Neuron (in vitro differentiated cells): Measurements from ENCODE around the gene FBXO44.

Experiments used
- H2AFZ ChIP-seq: one replicate; pipeline ENCODE4 v1.6.1; 2013; ENCODE audit warnings: low read depth, mild to moderate bottlenecking, inconsistent platforms, low read length, moderate library complexity
- H3K27me3 ChIP-seq: one replicate; pipeline ENCODE4 v1.6.1; 2013; ENCODE audit warnings: low read length; ENCODE audit not compliant: insufficient read depth
- H3K36me3 ChIP-seq: one replicate; pipeline ENCODE4 v1.6.1; 2013; ENCODE audit warnings: low read length; ENCODE audit not compliant: insufficient read depth
- H3K4me1 ChIP-seq: one replicate; pipeline ENCODE4 v1.6.1; 2013; ENCODE audit warnings: low read length; ENCODE audit not compliant: insufficient read depth
- H3K4me3 ChIP-seq: 2 replicates; pipeline ENCODE4 v1.5.1; 2013; ENCODE audit warnings: mild to moderate bottlenecking, low read length, moderate library complexity
- H3K9me3 ChIP-seq: one replicate; pipeline ENCODE4 v1.6.1; 2013; ENCODE audit warnings: low read length

FBXO44 gene

DNA sequence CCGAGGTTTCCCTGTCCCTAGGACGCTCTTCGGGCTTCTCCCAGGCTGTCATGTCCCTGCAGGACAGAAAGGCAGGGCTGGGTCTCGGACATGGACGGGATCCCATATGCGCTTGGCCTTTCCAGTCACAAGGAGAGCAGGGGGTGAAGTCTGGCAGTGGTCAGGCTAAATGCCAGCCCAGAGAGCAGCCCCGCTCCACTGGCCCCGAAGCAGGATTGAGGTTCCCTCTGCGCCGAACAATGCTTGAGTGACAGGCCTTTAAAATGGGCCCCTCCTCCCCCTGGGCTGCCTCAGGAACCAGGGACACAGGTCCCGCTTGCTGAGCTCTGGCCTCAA is 49.5 kb downstream of the FBXO44 start:
- peaks cover 29% of the 10 kb centered on the region for H3K36me3 ChIP-seq
- H2AFZ ChIP-seq = no peak overlapping the region
- no peaks in the 10 kb centered on the region for H3K27me3 ChIP-seq
- no peak overlapping the region for H3K4me3 ChIP-seq
- H3K4me1 ChIP-seq = peaks cover 53% of the 10 kb centered on the region
- no peaks in the 10 kb centered on the region for H3K9me3 ChIP-seq

DNA sequence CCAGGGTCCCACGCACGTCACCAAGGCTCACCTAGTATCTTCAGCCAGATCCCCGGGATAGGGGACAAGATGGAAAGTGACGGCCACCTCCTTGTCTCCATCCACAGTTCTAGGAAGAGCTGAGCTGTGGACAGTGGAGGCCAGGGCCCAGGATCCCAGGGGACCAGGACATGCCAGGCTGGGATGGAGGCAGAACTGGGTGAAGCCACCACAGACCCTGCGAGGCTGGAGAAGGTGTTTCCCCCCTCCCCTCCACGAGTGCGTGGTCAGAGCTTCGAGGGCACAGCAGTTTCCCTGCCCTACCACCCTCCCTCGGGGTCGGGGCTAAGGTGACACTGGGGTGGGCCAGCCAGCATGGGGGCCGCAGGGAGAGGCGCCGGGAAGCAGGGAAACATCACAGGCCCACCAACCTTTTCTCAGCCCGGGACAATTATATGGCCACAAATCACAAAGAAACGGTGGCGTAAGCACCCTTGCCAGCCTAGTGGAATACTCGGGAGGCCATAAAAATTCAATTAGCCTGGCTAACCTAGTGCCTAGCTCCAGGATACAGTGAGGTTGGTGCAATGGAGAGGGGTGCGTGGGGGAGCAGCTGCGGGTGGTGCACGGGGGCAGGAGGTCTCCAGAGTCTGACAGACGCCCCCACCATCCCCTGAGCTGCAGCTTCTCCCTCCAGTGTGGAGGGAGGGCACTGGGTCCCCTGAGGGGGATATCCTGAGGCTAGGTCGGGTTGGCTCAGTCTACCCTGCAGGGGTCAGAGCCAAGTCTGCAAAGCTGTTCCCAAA is 50.2 kb downstream of the FBXO44 start:
- H3K36me3 ChIP-seq = peaks cover 34% of the 10 kb centered on the region
- no peak overlapping the region for H2AFZ ChIP-seq
- H3K9me3 ChIP-seq = no peaks in the 10 kb centered on the region
- H3K4me1 ChIP-seq = peaks cover 53% of the 10 kb centered on the region
- H3K4me3 ChIP-seq = no peak overlapping the region
- no peaks in the 10 kb centered on the region for H3K27me3 ChIP-seq

DNA sequence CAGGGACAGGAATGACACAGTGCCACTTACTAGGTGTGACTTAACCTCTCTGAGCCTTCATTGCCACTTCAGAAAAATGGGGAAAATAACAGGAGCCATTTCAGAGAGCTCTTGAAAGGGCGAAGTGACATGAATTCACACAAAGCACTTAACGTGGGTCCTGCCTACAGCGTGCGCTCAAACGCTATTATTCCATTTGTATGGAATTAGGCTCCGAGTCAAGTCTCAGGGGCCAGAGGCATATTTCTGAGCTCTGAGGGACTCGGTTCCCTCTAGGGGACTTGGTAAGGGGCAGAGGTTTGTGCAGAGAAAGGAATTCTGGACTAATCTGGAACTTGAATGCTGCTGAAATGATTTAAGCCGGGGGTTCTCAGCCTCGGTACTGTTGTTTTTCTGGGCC is 50.9 kb downstream of the FBXO44 start:
- H3K4me3 ChIP-seq = no peak overlapping the region
- H3K36me3 ChIP-seq = peaks cover 39% of the 10 kb centered on the region
- no peaks in the 10 kb centered on the region for H3K9me3 ChIP-seq
- peaks cover 52% of the 10 kb centered on the region for H3K4me1 ChIP-seq
- no peak overlapping the region for H2AFZ ChIP-seq
- no peaks in the 10 kb centered on the region for H3K27me3 ChIP-seq

DNA sequence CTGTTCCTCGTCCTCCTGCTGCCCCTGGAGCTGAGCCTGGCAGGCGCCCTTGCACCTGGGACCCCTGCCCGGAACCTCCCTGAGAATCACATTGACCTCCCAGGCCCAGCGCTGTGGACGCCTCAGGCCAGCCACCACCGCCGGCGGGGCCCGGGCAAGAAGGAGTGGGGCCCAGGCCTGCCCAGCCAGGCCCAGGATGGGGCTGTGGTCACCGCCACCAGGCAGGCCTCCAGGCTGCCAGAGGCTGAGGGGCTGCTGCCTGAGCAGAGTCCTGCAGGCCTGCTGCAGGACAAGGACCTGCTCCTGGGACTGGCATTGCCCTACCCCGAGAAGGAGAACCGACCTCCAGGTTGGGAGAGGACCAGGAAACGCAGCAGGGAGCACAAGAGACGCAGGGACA is 51.6 kb downstream of the FBXO44 start:
- H3K4me1 ChIP-seq = peaks cover 45% of the 10 kb centered on the region

DNA sequence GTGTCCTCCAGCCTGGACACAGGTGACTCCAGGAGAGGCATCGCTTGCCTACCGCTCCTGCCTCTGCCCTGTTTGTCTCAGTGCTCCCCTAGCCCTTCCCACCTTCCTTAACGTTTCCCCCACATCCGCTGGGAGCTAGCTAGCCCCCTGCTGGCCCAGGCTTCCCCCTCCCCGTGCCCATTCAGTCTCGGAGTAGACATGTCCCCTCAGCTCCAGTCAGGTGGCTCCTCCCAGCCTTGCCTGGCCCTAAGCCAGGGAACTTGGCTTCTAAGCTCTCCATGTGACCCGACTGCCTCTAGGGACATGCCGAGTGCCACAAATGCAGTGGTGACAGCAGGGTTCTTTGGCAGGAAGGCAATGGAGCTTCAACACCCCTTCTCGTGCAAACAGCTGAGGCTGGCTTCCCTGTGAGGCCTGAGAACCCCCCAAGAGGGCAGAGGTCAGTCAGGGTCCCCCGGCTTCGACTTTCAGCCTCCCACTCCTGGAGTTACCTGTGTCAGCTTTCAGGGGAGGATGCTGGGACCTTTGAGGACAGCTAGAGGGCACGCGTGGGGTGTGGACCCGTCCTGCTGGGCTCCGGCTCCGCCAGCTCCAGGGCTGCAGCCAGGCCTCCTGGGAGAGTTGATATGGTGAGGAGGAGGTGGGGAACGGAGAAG is 53.1 kb downstream of the FBXO44 start:
- H3K36me3 ChIP-seq = peaks cover 47% of the 10 kb centered on the region
- no peaks in the 10 kb centered on the region for H3K27me3 ChIP-seq

More for the DNA sequence above, 51.6 kb downstream of the FBXO44 start:
- Histone ChIP-seq H3K27me3 (no peaks in the 10 kb centered on the region), H3K9me3 (no peaks in the 10 kb centered on the region), H3K36me3 (peaks cover 42% of the 10 kb centered on the region), H2AFZ (no peak overlapping the region), H3K4me3 (no peak overlapping the region)

DNA sequence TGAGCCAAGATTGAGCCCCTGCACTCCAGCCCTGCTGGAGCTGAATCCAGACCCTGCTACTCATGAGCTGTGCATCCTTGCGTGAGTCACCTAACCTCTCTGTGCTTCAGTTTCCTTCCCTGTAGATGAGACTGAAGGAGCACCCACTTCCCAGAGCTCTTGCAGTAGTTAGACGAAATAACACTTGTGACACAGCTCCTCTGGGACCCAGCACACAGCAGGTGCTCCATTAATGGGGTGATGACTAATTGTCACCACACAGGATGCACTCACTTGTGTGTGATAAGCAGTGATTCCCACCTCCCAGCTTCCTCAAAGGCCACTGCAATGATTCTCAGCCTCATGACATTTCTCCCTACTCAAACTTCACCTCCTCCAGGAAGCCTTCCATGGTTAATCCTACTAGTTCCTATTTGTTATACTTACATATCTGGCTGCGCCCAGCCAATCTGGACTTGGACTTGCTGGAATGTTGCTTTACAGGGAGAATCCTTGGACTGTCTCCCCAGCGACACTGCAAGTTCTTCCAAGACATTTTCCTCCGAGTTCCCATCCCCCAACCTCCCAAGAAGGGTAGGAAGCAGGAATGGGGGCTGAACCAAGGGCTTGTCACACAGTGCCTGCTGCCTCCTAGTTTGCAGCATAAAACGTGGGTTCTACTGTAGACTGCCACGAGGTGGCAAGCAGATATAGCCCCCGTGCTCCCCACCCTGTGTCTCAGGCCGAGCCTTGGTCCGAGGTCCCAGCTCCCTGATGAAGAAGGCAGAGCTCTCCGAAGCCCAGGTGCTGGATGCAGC is 54.1 kb downstream of the FBXO44 start:
- no peak overlapping the region for H3K4me3 ChIP-seq
- H3K4me1 ChIP-seq = peaks cover 23% of the 10 kb centered on the region
- peaks cover 53% of the 10 kb centered on the region for H3K36me3 ChIP-seq
- H3K27me3 ChIP-seq = no peaks in the 10 kb centered on the region
- no peak overlapping the region for H2AFZ ChIP-seq
- H3K9me3 ChIP-seq = no peaks in the 10 kb centered on the region

More for the DNA sequence above, 53.1 kb downstream of the FBXO44 start:
- peaks cover 33% of the 10 kb centered on the region for H3K4me1 ChIP-seq
- H2AFZ ChIP-seq = no peak overlapping the region
- H3K4me3 ChIP-seq = no peak overlapping the region
- no peaks in the 10 kb centered on the region for H3K9me3 ChIP-seq

DNA sequence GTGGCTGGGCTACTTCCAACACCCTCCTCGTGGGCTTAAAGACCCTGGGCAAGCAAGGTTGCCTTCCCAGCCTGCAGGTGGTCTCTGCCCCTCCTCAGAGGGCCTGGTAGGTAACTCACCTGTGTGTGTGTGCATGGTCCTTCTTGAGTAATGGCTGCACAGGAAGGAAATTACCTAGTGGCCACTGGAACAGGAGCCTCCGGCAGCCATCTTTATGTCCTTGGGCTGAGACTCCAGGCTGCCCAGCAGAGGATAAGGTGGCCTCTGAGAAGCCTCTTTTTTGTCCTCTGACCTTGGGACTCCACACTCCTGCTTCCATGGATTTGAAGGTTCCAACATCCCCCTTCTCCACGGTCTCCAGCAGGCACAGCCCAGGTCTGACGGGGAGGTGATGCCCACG is 56.8 kb downstream of the FBXO44 start:
- Histone ChIP-seq H2AFZ (no peak overlapping the region), H3K36me3 (peaks cover 75% of the 10 kb centered on the region), H3K4me1 (no peaks in the 10 kb centered on the region), H3K9me3 (no peaks in the 10 kb centered on the region), H3K4me3 (no peak overlapping the region), H3K27me3 (no peaks in the 10 kb centered on the region)

DNA sequence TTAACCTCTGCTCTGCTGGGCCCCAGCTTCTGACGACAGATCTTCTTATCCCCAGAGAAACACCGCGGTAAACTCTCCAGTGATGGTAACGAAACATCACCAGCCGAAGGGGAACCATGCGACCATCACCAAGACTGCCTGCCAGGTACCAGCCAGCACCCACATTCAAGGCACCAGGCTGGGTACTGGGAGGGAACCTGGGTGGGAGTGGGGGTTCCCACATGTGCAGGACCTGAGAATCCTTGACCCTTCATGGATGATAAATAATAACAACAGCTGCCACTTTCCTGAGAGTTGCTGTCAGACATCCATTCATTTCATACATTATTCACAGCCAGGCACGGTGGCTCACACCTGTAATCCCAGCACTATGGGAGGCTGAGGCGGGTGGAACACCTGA is 57.6 kb downstream of the FBXO44 start:
- no peaks in the 10 kb centered on the region for H3K4me1 ChIP-seq
- H3K36me3 ChIP-seq = peaks cover 76% of the 10 kb centered on the region
- no peaks in the 10 kb centered on the region for H3K27me3 ChIP-seq
- no peaks in the 10 kb centered on the region for H3K9me3 ChIP-seq
- no peak overlapping the region for H2AFZ ChIP-seq
- H3K4me3 ChIP-seq = no peak overlapping the region
